ENCODE data around the gene FSTL1.

Gene FSTL1

GRCh38 chr3:120442975-120443517 is 7.7 kb downstream of the FSTL1 start:
- no peak overlapping the region for H3K27ac ChIP-seq (replicated peaks)
- DNase-seq (ENCODE audit: low read depth in 1 of 2, low spot score in 1 of 2): no peak
- no peak for TF ChIP-seq CTCF (IDR thresholded peaks at IDR 0.05; ENCODE audit: insufficient read depth, low read length)
- TF ChIP-seq GABPA (IDR thresholded peaks at IDR 0.05; ENCODE audit: low read depth): no peak
- TF ChIP-seq, protein P1, sequence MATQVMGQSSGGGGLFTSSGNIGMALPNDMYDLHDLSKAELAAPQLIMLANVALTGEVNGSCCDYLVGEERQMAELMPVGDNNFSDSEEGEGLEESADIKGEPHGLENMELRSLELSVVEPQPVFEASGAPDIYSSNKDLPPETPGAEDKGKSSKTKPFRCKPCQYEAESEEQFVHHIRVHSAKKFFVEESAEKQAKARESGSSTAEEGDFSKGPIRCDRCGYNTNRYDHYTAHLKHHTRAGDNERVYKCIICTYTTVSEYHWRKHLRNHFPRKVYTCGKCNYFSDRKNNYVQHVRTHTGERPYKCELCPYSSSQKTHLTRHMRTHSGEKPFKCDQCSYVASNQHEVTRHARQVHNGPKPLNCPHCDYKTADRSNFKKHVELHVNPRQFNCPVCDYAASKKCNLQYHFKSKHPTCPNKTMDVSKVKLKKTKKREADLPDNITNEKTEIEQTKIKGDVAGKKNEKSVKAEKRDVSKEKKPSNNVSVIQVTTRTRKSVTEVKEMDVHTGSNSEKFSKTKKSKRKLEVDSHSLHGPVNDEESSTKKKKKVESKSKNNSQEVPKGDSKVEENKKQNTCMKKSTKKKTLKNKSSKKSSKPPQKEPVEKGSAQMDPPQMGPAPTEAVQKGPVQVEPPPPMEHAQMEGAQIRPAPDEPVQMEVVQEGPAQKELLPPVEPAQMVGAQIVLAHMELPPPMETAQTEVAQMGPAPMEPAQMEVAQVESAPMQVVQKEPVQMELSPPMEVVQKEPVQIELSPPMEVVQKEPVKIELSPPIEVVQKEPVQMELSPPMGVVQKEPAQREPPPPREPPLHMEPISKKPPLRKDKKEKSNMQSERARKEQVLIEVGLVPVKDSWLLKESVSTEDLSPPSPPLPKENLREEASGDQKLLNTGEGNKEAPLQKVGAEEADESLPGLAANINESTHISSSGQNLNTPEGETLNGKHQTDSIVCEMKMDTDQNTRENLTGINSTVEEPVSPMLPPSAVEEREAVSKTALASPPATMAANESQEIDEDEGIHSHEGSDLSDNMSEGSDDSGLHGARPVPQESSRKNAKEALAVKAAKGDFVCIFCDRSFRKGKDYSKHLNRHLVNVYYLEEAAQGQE (IDR thresholded peaks at IDR 0.05; ENCODE audit: insufficient replicate concordance, low read depth): no peak
- TF ChIP-seq SPI1 (IDR thresholded peaks at IDR 0.05; ENCODE audit: borderline replicate concordance, low read depth): no peak
- no peak for TF ChIP-seq POLR2AphosphoS5 (IDR thresholded peaks at IDR 0.05; ENCODE audit: low read depth)

GRCh38 chr3:120441776-120442175 is 9.0 kb downstream of the FSTL1 start:
- Histone ChIP-seq H3K27me3 (ENCODE audit: insufficient read depth, poor library complexity, severe bottlenecking) (no peaks in the 10 kb centered on the region), H3K27ac (replicated peaks) (no peak overlapping the region), H3K4me3 (replicated peaks; ENCODE audit: insufficient read depth, low read length) (no peak overlapping the region)
- TF ChIP-seq GABPA (IDR thresholded peaks at IDR 0.05; ENCODE audit: low read depth) (no peak), CTCF (IDR thresholded peaks at IDR 0.05; ENCODE audit: insufficient read depth, low read length) (no peak), SPI1 (IDR thresholded peaks at IDR 0.05; ENCODE audit: borderline replicate concordance, low read depth) (no peak)
- DNase-seq (ENCODE audit: low read depth in 1 of 2, low spot score in 1 of 2): no peak

More at GRCh38 chr3:120442975-120443517, 7.7 kb downstream of the FSTL1 start:
- Histone ChIP-seq H3K27me3 (ENCODE audit: insufficient read depth, poor library complexity, severe bottlenecking) (peaks cover 5% of the 10 kb centered on the region), H3K4me3 (replicated peaks; ENCODE audit: insufficient read depth, low read length) (no peak overlapping the region)

GRCh38 chr3:120440762-120441161 is 10.0 kb downstream of the FSTL1 start:
- no peak for DNase-seq (ENCODE audit: low read depth in 1 of 2, low spot score in 1 of 2)
- TF ChIP-seq CTCF (IDR thresholded peaks at IDR 0.05; ENCODE audit: insufficient read depth, low read length) (no peak), GABPA (IDR thresholded peaks at IDR 0.05; ENCODE audit: low read depth) (no peak), SPI1 (IDR thresholded peaks at IDR 0.05; ENCODE audit: borderline replicate concordance, low read depth) (no peak), POLR2AphosphoS5 (IDR thresholded peaks at IDR 0.05; ENCODE audit: low read depth) (no peak)
- TF ChIP-seq, protein P1 (IDR thresholded peaks at IDR 0.05; ENCODE audit: insufficient replicate concordance, low read depth): no peak
- Histone ChIP-seq H3K4me3 (replicated peaks; ENCODE audit: insufficient read depth, low read length) (no peak overlapping the region), H3K27ac (replicated peaks) (no peak overlapping the region), H3K27me3 (ENCODE audit: insufficient read depth, poor library complexity, severe bottlenecking) (no peaks in the 10 kb centered on the region)
